G401 (cell line): Measurements from ENCODE around the gene C20orf144. TPM values are rescaled to one million over a fixed set of nuclear protein-coding genes. Genes with fewer than 3 reads are reported as not detected.

Experiments used
- DNase-seq: peaks from one replicate; pipeline ENCODE4 v3.0.0-alpha.2; 2015; ENCODE audit warnings: low spot score
- in situ Hi-C: cut with HindIII; loops from 2 replicates; pipeline ENCODE4 v1.10.0; 2016; ENCODE audit warnings: low sequenced_read_pairs, mixed read lengths
- total RNA-seq: library from RNA; depleted of rRNA; stranded (reverse); fragments of >200 nt; shearing (Covaris generic); gene quantifications from 2 replicates; pipeline ENCODE4 v1.2.3, GENCODE V29; 2014

Gene C20orf144
- total RNA-seq, 1 experiment from 2014 or later, result 0.20 TPM

- no peak for DNase-seq
- in situ Hi-C loops, result no loop called here
These were observed 11.5 kb downstream of the C20orf144 start for GRCh38 chr20:33673410-33674293.

GRCh38 chr20:33674294-33675135 is 12.4 kb downstream of the C20orf144 start, which contains the start of gene NECAB3:
Gene NECAB3 (minus strand): TSS chr20:33674428. CDS start chr20:33674352, 76 bp downstream.
- peak; percentile 57 for DNase-seq
- in situ Hi-C loops, result no loop called here

GRCh38 chr20:33675136-33675959 is 13.2 kb downstream of the C20orf144 start:
- in situ Hi-C loops, result no loop called here
- DNase-seq, result no peak

- no peak for DNase-seq
- in situ Hi-C loops, result no loop called here
These were observed 14.0 kb downstream of the C20orf144 start for GRCh38 chr20:33676121-33676520.

GRCh38 chr20:33676652-33677645 is 14.8 kb downstream of the C20orf144 start:
- in situ Hi-C loops, result no loop called here
- DNase-seq, result no peak

GRCh38 chr20:33677991-33678702 is 16.0 kb downstream of the C20orf144 start:
- in situ Hi-C loops, result no loop called here
- DNase-seq, result no peak

GRCh38 chr20:33679758-33680485 is 17.8 kb downstream of the C20orf144 start:
- DNase-seq, result no peak

GRCh38 chr20:33680686-33681085 is 18.6 kb downstream of the C20orf144 start:
- DNase-seq, result no peak
- in situ Hi-C loops, result no loop called here

More at GRCh38 chr20:33679758-33680485, 17.8 kb downstream of the C20orf144 start:
- in situ Hi-C loops, result no loop called here

- in situ Hi-C loops, result no loop called here
- no peak for DNase-seq
These were observed 19.2 kb downstream of the C20orf144 start for GRCh38 chr20:33681288-33681687.

- DNase-seq, result no peak
These were observed 19.7 kb downstream of the C20orf144 start for GRCh38 chr20:33681728-33682353.

GRCh38 chr20:33684533-33685327 is 22.6 kb downstream of the C20orf144 start:
- in situ Hi-C loops, result no loop called here
- no peak for DNase-seq

More at GRCh38 chr20:33681728-33682353, 19.7 kb downstream of the C20orf144 start:
- in situ Hi-C loops, result no loop called here

- in situ Hi-C loops, result no loop called here
- DNase-seq, result no peak
These were observed 23.4 kb downstream of the C20orf144 start for GRCh38 chr20:33685328-33686099.

- in situ Hi-C loops, result no loop called here
- peak; percentile 91 for DNase-seq
These were observed 24.2 kb downstream of the C20orf144 start, which contains the start of gene E2F1 for GRCh38 chr20:33686100-33686983. Gene E2F1 (minus strand): TSS chr20:33686385. CDS start chr20:33686264, 121 bp downstream.

- DNase-seq, result no peak
- in situ Hi-C loops, result no loop called here
These were observed 24.8 kb downstream of the C20orf144 start for GRCh38 chr20:33686984-33687366.
